Activated CD8-positive, alpha-beta T cell treated with anti-CD3 and anti-CD28 coated beads for 36 hours (primary cell): ENCODE results near the gene RAB27B. TPM values are rescaled to one million over a fixed set of nuclear protein-coding genes. Genes with fewer than 3 reads are reported as not detected.

Experiments
- ATAC-seq: fragments of 200-7000 bp; cut with Tn5 transposase; one replicate; pipeline ENCODE4 v1.10.0; 2021; ENCODE audit warnings: mild to moderate bottlenecking, moderate library complexity
- CTCF ChIA-PET: fragments of 350-600 bp; sonication (Branson Sonifier 250); formaldehyde crosslinking; loops from one replicate; lab custom pipeline; 2021; ENCODE audit warnings: antibody characterized with exemption; lab: Charles Lee
- POLR2A ChIA-PET: fragments of 350-600 bp; sonication (Branson Sonifier 250); formaldehyde crosslinking; loops from one replicate; lab custom pipeline; 2021; ENCODE audit warnings: antibody characterized with exemption; lab: Charles Lee
- DNase-seq: peaks from one replicate; pipeline ENCODE4 v3.0.0-alpha.2; 2020
- H3K27ac Mint-ChIP-seq: one replicate; pipeline ENCODE4 v1.8.0; 2021; ENCODE audit warnings: mild to moderate bottlenecking, mixed read lengths
- H3K27me3 Mint-ChIP-seq: one replicate; pipeline ENCODE4 v1.8.0; 2021; ENCODE audit warnings: mixed read lengths
- H3K36me3 Mint-ChIP-seq: one replicate; pipeline ENCODE4 v1.8.0; 2021; ENCODE audit warnings: low read depth, mixed read lengths
- H3K4me1 Mint-ChIP-seq: one replicate; pipeline ENCODE4 v1.8.0; 2021; ENCODE audit warnings: low read depth, mixed read lengths
- H3K4me3 Mint-ChIP-seq: one replicate; pipeline ENCODE4 v1.8.0; 2021; ENCODE audit warnings: mild to moderate bottlenecking, moderate library complexity, mixed read lengths
- H3K9me3 Mint-ChIP-seq: one replicate; pipeline ENCODE4 v1.8.0; 2021; ENCODE audit warnings: mixed read lengths
- intact Hi-C: fragments of 100-400 bp; cut with micrococcal nuclease; formaldehyde crosslinking; loops from one replicate; pipeline ENCODE4 v1.10.0; 2022
- total RNA-seq, 2 experiments: library from RNA; stranded (reverse); gene quantifications; one replicate each; pipeline ENCODE4 v1.2.3, GENCODE V29; 2021
- TF ChIP-seq, protein P1 (sequence below): fragments of 200-600 bp; IDR thresholded peaks from one replicate; pipeline ENCODE4 v1.8.0; 2022; ENCODE audit warnings: antibody characterized with exemption, mild to moderate bottlenecking

RAB27B gene
- total RNA-seq, 2 experiments from 2014 or later, result not detected

DNA sequence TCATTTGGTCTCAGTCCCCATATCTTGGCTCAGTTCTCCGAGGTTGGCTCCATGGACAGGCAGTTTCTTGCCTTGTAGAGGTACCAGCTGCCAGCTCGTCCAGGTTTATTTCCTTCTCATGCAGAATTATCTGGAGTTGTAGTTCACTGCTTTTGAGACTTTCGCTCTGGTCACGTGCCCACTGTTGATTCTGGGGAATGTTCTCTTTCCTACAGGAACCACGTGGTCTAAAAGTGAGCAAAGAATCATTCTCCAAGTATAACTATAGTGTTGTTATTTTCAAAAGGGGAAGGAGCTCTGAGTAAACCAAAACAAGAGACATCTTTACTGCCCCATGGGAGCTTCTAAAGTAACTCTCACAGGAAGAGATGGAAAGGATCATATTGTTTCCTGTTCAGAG, 41.2 kb upstream of the RAB27B start:
- ATAC-seq, result no peak
- intact Hi-C loops, result no loop called here
- H3K4me1 Mint-ChIP-seq, result no peaks in the 10 kb centered on the region
- POLR2A ChIA-PET, result no interaction called here
- no peak for DNase-seq
- H3K4me3 Mint-ChIP-seq, result no peak overlapping the region
- no peaks in the 10 kb centered on the region for H3K36me3 Mint-ChIP-seq
- no peaks in the 10 kb centered on the region for H3K9me3 Mint-ChIP-seq
- TF ChIP-seq, protein P1, sequence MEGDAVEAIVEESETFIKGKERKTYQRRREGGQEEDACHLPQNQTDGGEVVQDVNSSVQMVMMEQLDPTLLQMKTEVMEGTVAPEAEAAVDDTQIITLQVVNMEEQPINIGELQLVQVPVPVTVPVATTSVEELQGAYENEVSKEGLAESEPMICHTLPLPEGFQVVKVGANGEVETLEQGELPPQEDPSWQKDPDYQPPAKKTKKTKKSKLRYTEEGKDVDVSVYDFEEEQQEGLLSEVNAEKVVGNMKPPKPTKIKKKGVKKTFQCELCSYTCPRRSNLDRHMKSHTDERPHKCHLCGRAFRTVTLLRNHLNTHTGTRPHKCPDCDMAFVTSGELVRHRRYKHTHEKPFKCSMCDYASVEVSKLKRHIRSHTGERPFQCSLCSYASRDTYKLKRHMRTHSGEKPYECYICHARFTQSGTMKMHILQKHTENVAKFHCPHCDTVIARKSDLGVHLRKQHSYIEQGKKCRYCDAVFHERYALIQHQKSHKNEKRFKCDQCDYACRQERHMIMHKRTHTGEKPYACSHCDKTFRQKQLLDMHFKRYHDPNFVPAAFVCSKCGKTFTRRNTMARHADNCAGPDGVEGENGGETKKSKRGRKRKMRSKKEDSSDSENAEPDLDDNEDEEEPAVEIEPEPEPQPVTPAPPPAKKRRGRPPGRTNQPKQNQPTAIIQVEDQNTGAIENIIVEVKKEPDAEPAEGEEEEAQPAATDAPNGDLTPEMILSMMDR, result no peak
- CTCF ChIA-PET, result no interaction called here
- no peak overlapping the region for H3K27ac Mint-ChIP-seq
- no peaks in the 10 kb centered on the region for H3K27me3 Mint-ChIP-seq

DNA sequence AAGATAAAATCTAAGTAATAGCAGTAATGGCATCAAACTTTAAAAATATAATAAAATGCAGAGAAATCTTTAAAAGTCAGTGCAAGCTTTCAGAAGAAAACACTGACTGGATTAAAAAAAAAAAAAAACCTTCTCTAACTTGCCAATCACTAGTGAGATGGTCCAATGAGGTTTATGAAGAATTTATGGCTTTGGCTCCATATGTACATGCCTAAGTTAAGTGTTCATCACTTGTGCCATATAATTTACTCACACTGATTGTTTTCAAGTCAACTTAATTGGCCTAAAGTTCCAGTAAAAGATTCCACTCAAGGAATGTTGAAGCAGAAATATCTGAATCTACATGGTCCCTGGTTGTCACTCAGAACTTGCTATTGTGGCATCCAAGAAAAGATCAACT, 40.7 kb upstream of the RAB27B start:
- no peaks in the 10 kb centered on the region for H3K27me3 Mint-ChIP-seq

DNA sequence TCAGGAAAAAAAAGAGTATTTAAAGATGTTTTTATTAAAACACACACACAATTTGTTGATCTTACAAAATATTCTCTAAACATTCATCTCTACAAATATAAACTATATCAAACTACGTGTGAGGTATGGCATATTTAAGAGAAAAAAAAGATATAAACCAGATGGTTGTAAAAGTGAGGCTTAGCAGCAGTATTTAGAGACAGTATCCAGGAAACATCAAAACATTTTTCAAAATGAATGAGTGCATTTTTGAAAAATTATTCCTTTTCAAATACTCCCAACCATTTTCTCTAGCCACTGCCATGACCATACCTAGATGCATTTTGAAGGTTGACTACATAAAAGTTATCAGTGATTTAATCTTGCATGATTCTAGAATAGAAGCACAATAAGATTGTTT, 38.2 kb upstream of the RAB27B start:
- DNase-seq (no peak), ATAC-seq (no peak)
- CTCF ChIA-PET, result no interaction called here
- TF ChIP-seq, protein P1, result no peak
- no peaks in the 10 kb centered on the region for H3K27me3 Mint-ChIP-seq
- no peak overlapping the region for H3K27ac Mint-ChIP-seq
- H3K4me3 Mint-ChIP-seq, result no peak overlapping the region
- H3K4me1 Mint-ChIP-seq, result no peaks in the 10 kb centered on the region
- H3K36me3 Mint-ChIP-seq, result no peaks in the 10 kb centered on the region
- no peaks in the 10 kb centered on the region for H3K9me3 Mint-ChIP-seq
- intact Hi-C loops, result no loop called here
- POLR2A ChIA-PET, result no interaction called here

More for the DNA sequence above, 40.7 kb upstream of the RAB27B start:
- TF ChIP-seq, protein P1, result no peak
- Mint-ChIP-seq H3K27ac (no peak overlapping the region), H3K4me3 (no peak overlapping the region), H3K4me1 (no peaks in the 10 kb centered on the region), H3K9me3 (no peaks in the 10 kb centered on the region), H3K36me3 (no peaks in the 10 kb centered on the region)
- POLR2A ChIA-PET, result no interaction called here
- ATAC-seq (no peak), DNase-seq (no peak)
- CTCF ChIA-PET, result no interaction called here
- intact Hi-C loops, result no loop called here

DNA sequence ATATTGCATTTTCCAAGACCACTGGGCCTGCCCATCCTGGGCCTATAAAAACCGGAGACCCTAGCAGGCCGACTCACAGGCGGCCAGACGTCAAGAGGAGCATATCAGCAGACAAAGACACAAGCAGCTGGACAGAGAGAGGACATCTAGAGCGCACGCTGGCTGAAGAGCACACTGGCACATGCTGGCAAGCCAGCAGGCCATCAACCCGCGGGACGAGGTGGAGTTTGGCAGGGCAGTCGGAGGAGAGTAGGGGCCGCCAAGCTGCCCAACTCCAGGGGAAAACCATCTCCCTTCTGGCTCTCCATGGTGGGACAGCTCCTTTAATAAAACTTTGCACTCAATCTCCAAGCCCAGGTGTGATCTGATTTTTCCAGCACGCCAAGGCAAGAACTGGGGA, 36.6 kb upstream of the RAB27B start:
- ATAC-seq (no peak), DNase-seq (no peak)
- Mint-ChIP-seq H3K36me3 (no peaks in the 10 kb centered on the region), H3K9me3 (no peaks in the 10 kb centered on the region), H3K27me3 (no peaks in the 10 kb centered on the region), H3K4me1 (no peaks in the 10 kb centered on the region), H3K4me3 (no peak overlapping the region), H3K27ac (no peak overlapping the region)
- POLR2A ChIA-PET, result no interaction called here
- TF ChIP-seq, protein P1, result no peak
- intact Hi-C loops, result no loop called here
- CTCF ChIA-PET, result no interaction called here

GRCh38 chr18:54792079-54792478, 36.2 kb upstream of the RAB27B start:
- CTCF ChIA-PET, result no interaction called here
- no peaks in the 10 kb centered on the region for H3K4me1 Mint-ChIP-seq
- H3K27ac Mint-ChIP-seq, result no peak overlapping the region
- no peak overlapping the region for H3K4me3 Mint-ChIP-seq
- DNase-seq (no peak), ATAC-seq (no peak)
- POLR2A ChIA-PET, result no interaction called here
- no peaks in the 10 kb centered on the region for H3K36me3 Mint-ChIP-seq
- no peaks in the 10 kb centered on the region for H3K27me3 Mint-ChIP-seq
- TF ChIP-seq, protein P1, result no peak
- intact Hi-C loops, result no loop called here
- H3K9me3 Mint-ChIP-seq, result no peaks in the 10 kb centered on the region
